ENCODE data around the gene FAM50B.

- TF ChIP-seq RAD21 (IDR thresholded peaks at IDR 0.05) (peak; percentile 36 to 55), CTCF (IDR thresholded peaks at IDR 0.05; ENCODE audit: low read depth, low read length, missing input control) (no peak), TAF1 (conservative IDR thresholded peaks at IDR 0.05) (no peak), REST (IDR thresholded peaks at IDR 0.05) (no peak), SP1 (IDR thresholded peaks at IDR 0.05) (peak; percentile 80), GABPA (IDR thresholded peaks at IDR 0.05 in 1 of 2, conservative IDR thresholded peaks at IDR 0.05 in 1 of 2) (no peak), FOXA1 (IDR thresholded peaks at IDR 0.05) (peak; percentile 57)
Measured at GRCh38 chr6:3857468-3858456, 8.6 kb downstream of the FAM50B start.
